Mammary epithelial cell (primary cell): ENCODE data around the gene SEC16B.

Experiments
- EZH2 ChIP-seq: IDR thresholded peaks from 2 replicates; pipeline ENCODE4 v1.6.1; 2012; ENCODE audit warnings: low read length, inconsistent platforms, borderline replicate concordance
- TF ChIP-seq, protein P1 (sequence below), 2 donors: IDR thresholded peaks in 1 of 2; conservative IDR thresholded peaks in 1 of 2; 2 replicates each; pipeline ENCODE4 v1.5.1; 2011 to 2012; ENCODE audit warnings: inconsistent platforms in 2 of 2, low read length in 2 of 2, mild to moderate bottlenecking in 2 of 2, control low read depth in 1 of 2, low read depth in 1 of 2; ENCODE audit not compliant: insufficient read depth in 1 of 2; ENCODE audit errors: extremely low read depth in 1 of 2

DNA sequence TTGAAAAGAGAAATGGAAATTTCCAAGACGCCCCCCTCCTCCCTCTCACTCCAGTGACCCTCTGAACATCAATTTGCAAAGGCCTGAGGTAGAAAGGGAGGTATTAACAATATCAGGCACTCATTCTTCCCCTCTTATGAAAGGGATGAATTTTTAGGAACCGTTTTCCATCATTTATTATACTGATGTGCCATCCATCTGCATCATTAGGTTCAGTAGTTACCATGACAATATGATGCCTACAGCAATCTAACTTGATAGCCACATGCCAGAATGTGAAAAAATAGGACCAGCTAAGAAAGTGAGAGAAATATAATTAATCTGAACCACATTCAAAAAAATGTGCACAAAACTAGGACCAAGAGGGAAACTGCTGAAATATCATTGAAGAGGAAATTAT is 40.9 kb downstream of the SEC16B start:
- TF ChIP-seq, protein P1, sequence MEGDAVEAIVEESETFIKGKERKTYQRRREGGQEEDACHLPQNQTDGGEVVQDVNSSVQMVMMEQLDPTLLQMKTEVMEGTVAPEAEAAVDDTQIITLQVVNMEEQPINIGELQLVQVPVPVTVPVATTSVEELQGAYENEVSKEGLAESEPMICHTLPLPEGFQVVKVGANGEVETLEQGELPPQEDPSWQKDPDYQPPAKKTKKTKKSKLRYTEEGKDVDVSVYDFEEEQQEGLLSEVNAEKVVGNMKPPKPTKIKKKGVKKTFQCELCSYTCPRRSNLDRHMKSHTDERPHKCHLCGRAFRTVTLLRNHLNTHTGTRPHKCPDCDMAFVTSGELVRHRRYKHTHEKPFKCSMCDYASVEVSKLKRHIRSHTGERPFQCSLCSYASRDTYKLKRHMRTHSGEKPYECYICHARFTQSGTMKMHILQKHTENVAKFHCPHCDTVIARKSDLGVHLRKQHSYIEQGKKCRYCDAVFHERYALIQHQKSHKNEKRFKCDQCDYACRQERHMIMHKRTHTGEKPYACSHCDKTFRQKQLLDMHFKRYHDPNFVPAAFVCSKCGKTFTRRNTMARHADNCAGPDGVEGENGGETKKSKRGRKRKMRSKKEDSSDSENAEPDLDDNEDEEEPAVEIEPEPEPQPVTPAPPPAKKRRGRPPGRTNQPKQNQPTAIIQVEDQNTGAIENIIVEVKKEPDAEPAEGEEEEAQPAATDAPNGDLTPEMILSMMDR (conservative IDR thresholded peaks at IDR 0.05 in 1 of 2, IDR thresholded peaks at IDR 0.05 in 1 of 2; ENCODE audit: extremely low read depth in 1 of 2, insufficient read depth in 1 of 2, low read depth in 1 of 2, low read length in 2 of 2) = no peak
- no peak for TF ChIP-seq EZH2
